Fibroblast of lung (primary cell): ENCODE results near the gene ZNF625. TPM values are rescaled to one million over a fixed set of nuclear protein-coding genes. Genes with fewer than 3 reads are reported as not detected.

Experiments used
- DNase-seq, 2 donors: peaks; one replicate each; pipeline versions ENCODE4 v3.0.0 to v3.0.0-alpha.2; 2010; ENCODE audit warnings: low read depth in 2 of 2
- H2AFZ ChIP-seq: 2 replicates; pipeline ENCODE4 v1.5.1; 2012; ENCODE audit warnings: low read length, control low read depth, inconsistent platforms
- H3K27ac ChIP-seq: 2 replicates; pipeline ENCODE4 v1.5.1; 2011; ENCODE audit warnings: low read length, control low read depth; ENCODE audit not compliant: insufficient read depth
- H3K27me3 ChIP-seq: 2 replicates; pipeline ENCODE4 v1.5.1; 2011; ENCODE audit warnings: mild to moderate bottlenecking, low read length; ENCODE audit not compliant: control insufficient read depth, insufficient read depth
- H3K36me3 ChIP-seq: 2 replicates; pipeline ENCODE4 v1.5.1; 2011; ENCODE audit warnings: low read length; ENCODE audit not compliant: control insufficient read depth, insufficient read depth
- H3K4me1 ChIP-seq: 2 replicates; pipeline ENCODE4 v1.5.1; 2011; ENCODE audit warnings: low read length; ENCODE audit not compliant: control insufficient read depth, insufficient read depth; ENCODE audit errors: extremely low read depth
- H3K4me2 ChIP-seq: 2 replicates; pipeline ENCODE4 v1.5.1; 2011; ENCODE audit warnings: low read length, control low read depth; ENCODE audit not compliant: insufficient read depth; ENCODE audit errors: extremely low read depth
- H3K4me3 ChIP-seq, 4 experiments: fragments of 200-600 bp in 1 of 4; sonication (generic) in 1 of 4; replicated peaks in 1 of 4; 2 replicates each; pipeline ENCODE4 v1.5.1; 2011 to 2016; ENCODE audit warnings: low read length in 4 of 4, low read depth in 3 of 4, mild to moderate bottlenecking in 3 of 4, control low read depth in 2 of 4, inconsistent platforms in 1 of 4, mixed read lengths in 1 of 4; ENCODE audit not compliant: insufficient read depth in 1 of 4; ENCODE audit errors: control extremely low read depth in 1 of 4
- H3K79me2 ChIP-seq: 2 replicates; pipeline ENCODE4 v1.5.1; 2012; ENCODE audit warnings: mild to moderate bottlenecking, low read length, inconsistent platforms; ENCODE audit not compliant: control insufficient read depth, insufficient read depth
- H3K9ac ChIP-seq: 2 replicates; pipeline ENCODE4 v1.5.1; 2011; ENCODE audit warnings: mild to moderate bottlenecking, low read length, control low read depth; ENCODE audit not compliant: insufficient read depth
- H3K9me3 ChIP-seq: 2 replicates; pipeline ENCODE4 v1.5.1; 2012; ENCODE audit warnings: low read depth, low read length; ENCODE audit not compliant: control insufficient read depth, insufficient read depth
- H4K20me1 ChIP-seq: 2 replicates; pipeline ENCODE4 v1.5.1; 2011; ENCODE audit warnings: low read length; ENCODE audit not compliant: control insufficient read depth, insufficient read depth; ENCODE audit errors: extremely low read depth
- CTCF ChIP-seq, 2 donors: IDR thresholded peaks in 1 of 2; conservative IDR thresholded peaks in 1 of 2; 1 replicate in 1 of 2; 2 replicates in 1 of 2; pipeline ENCODE4 v1.5.1; 2011 to 2012; ENCODE audit warnings: low read length in 2 of 2, control low read depth in 1 of 2, inconsistent platforms in 1 of 2, low read depth in 1 of 2, mild to moderate bottlenecking in 1 of 2
- EZH2 ChIP-seq: IDR thresholded peaks from 2 replicates; pipeline ENCODE4 v1.5.1; 2012; ENCODE audit warnings: low read length, control low read depth, mild to moderate bottlenecking; ENCODE audit errors: missing control alignments
- polyA plus RNA-seq, 2 donors: library from polyadenylated mRNA; depleted of rRNA in 1 of 2; stranded (reverse) in 1 of 2; unstranded in 1 of 2; fragments of >200 nt; gene quantifications; 2 replicates each; pipeline ENCODE4 v1.2.1, GENCODE V29; 2011 to 2012; ENCODE audit warnings: missing spikeins in 1 of 2
- total RNA-seq: library from RNA; depleted of rRNA; stranded (reverse); fragments of >200 nt; gene quantifications from 2 replicates; pipeline ENCODE4 v1.2.1, GENCODE V29; 2014

Gene ZNF625
- total and polyA plus RNA-seq, 2 donors (not counting 1 experiment from before 2014, with no cell fraction given), result 3.7 to 15.0 TPM

GRCh38 chr19:12098040-12098439, 58.5 kb downstream of the ZNF625 start:
- no peaks in the 10 kb centered on the region for H3K36me3 ChIP-seq
- DNase-seq, result no peak
- H2AFZ ChIP-seq, result no peak overlapping the region
- H3K4me2 ChIP-seq, result no peak overlapping the region
- no peak overlapping the region for H3K4me3 ChIP-seq
- H3K9ac ChIP-seq, result no peak overlapping the region
- no peak for TF ChIP-seq CTCF (conservative IDR thresholded peaks at IDR 0.05 in 1 of 2, IDR thresholded peaks at IDR 0.05 in 1 of 2; ENCODE audit: low read depth in 1 of 2, low read length in 2 of 2)
- TF ChIP-seq EZH2, result no peak
- H3K27me3 ChIP-seq, result no peaks in the 10 kb centered on the region
- no peaks in the 10 kb centered on the region for H3K9me3 ChIP-seq
- no peaks in the 10 kb centered on the region for H3K4me1 ChIP-seq
- no peaks in the 10 kb centered on the region for H3K79me2 ChIP-seq
- no peak overlapping the region for H3K27ac ChIP-seq
- no peaks in the 10 kb centered on the region for H4K20me1 ChIP-seq

GRCh38 chr19:12095111-12095790, 61.3 kb downstream of the ZNF625 start:
- Histone ChIP-seq H3K9me3 (no peaks in the 10 kb centered on the region), H4K20me1 (no peaks in the 10 kb centered on the region), H2AFZ (no peak overlapping the region), H3K4me1 (no peaks in the 10 kb centered on the region), H3K36me3 (no peaks in the 10 kb centered on the region), H3K27ac (no peak overlapping the region), H3K9ac (no peak overlapping the region), H3K4me2 (no peak overlapping the region), H3K27me3 (no peaks in the 10 kb centered on the region), H3K4me3 (no peak overlapping the region), H3K79me2 (no peaks in the 10 kb centered on the region)
- DNase-seq, result peak in 1 of 2 donors; percentile 70
- TF ChIP-seq CTCF (conservative IDR thresholded peaks at IDR 0.05 in 1 of 2, IDR thresholded peaks at IDR 0.05 in 1 of 2; ENCODE audit: low read depth in 1 of 2, low read length in 2 of 2) (no peak), EZH2 (no peak)

Other genes with a start within 250 kb of the ZNF625 start
- gene ZNF700, start 231.6 kb downstream of the ZNF625 start, total RNA-seq, result 7.4 and 12.4 TPM in 2 replicates
- gene ZNF700, start 231.6 kb downstream of the ZNF625 start, polyA plus RNA-seq, result 3.9 and 5.7 TPM in 2 replicates
- gene ZNF763, start 191.7 kb downstream of the ZNF625 start, total RNA-seq, result 1.3 and 2.5 TPM in 2 replicates
- gene ZNF763, start 191.7 kb downstream of the ZNF625 start, polyA plus RNA-seq, result 0.94 and 1.6 TPM in 2 replicates
- 5.1 and 8.9 TPM in 2 replicates for gene ZNF433, start 121.1 kb downstream of the ZNF625 start, total RNA-seq
- 2.6 and 2.9 TPM in 2 replicates for gene ZNF433, start 121.1 kb downstream of the ZNF625 start, polyA plus RNA-seq
- under 0.01 TPM in 1 of 2 replicates, not detected in the other for gene ZNF878, start 103.8 kb downstream of the ZNF625 start, total RNA-seq
- gene ZNF878, start 103.8 kb downstream of the ZNF625 start, polyA plus RNA-seq, result 0.07 and 0.16 TPM in 2 replicates
- 8.2 and 15.4 TPM in 2 replicates for gene ZNF844, start 92.0 kb downstream of the ZNF625 start, total RNA-seq
- 4.2 and 4.7 TPM in 2 replicates for gene ZNF844, start 92.0 kb downstream of the ZNF625 start, polyA plus RNA-seq
- gene ZNF20, start 16.4 kb downstream of the ZNF625 start, total RNA-seq, result 4.6 and 8.6 TPM in 2 replicates
- gene ZNF20, start 16.4 kb downstream of the ZNF625 start, polyA plus RNA-seq, result 2.6 and 3.3 TPM in 2 replicates
- gene ZNF136, start 6.4 kb upstream of the ZNF625 start, total RNA-seq, result 7.7 and 9.2 TPM in 2 replicates
- 3.6 and 4.2 TPM in 2 replicates for gene ZNF136, start 6.4 kb upstream of the ZNF625 start, polyA plus RNA-seq
- 7.7 and 16.3 TPM in 2 replicates for gene ZNF44, start 138.1 kb upstream of the ZNF625 start, total RNA-seq
- gene ZNF44, start 138.1 kb upstream of the ZNF625 start, polyA plus RNA-seq, result 5.2 and 5.9 TPM in 2 replicates
- gene ZNF563, start 176.9 kb upstream of the ZNF625 start, total RNA-seq, result 3.1 and 5.3 TPM in 2 replicates
- 2.1 and 2.4 TPM in 2 replicates for gene ZNF563, start 176.9 kb upstream of the ZNF625 start, polyA plus RNA-seq
- gene ZNF442, start 208.9 kb upstream of the ZNF625 start, total RNA-seq, result 2.3 and 5.1 TPM in 2 replicates
- gene ZNF442, start 208.9 kb upstream of the ZNF625 start, polyA plus RNA-seq, result 0.81 and 1.2 TPM in 2 replicates
- 2.3 and 3.1 TPM in 2 replicates for gene ZNF799, start 244.5 kb upstream of the ZNF625 start, total RNA-seq
- 1.6 and 1.7 TPM in 2 replicates for gene ZNF799, start 244.5 kb upstream of the ZNF625 start, polyA plus RNA-seq